Sigmoid colon (tissue), 7 donors: ENCODE measurements around the gene MCU. TPM values are rescaled to one million over a fixed set of nuclear protein-coding genes. Genes with fewer than 3 reads are reported as not detected.

Experiments
- DNase-seq: peaks from one replicate; pipeline ENCODE4 v3.0.0-alpha.2; 2019
- H3K27ac ChIP-seq, 4 donors: fragments of 200-600 bp; sonication (generic); one replicate each; pipeline ENCODE4 v1.5.1; 2016 to 2019; ENCODE audit warnings: mild to moderate bottlenecking in 1 of 4
- H3K27me3 ChIP-seq, 3 donors: fragments of 200-600 bp; sonication (generic); one replicate each; pipeline ENCODE4 v1.5.1; 2019; ENCODE audit warnings: mild to moderate bottlenecking in 1 of 3
- H3K36me3 ChIP-seq, 4 donors: fragments of 200-600 bp; sonication (generic); one replicate each; pipeline ENCODE4 v1.5.1; 2016 to 2019
- H3K4me1 ChIP-seq, 4 donors: fragments of 200-600 bp; sonication (generic); one replicate each; pipeline ENCODE4 v1.5.1; 2017 to 2019
- H3K4me3 ChIP-seq, 4 donors: fragments of 200-600 bp; sonication (generic); one replicate each; pipeline ENCODE4 v1.5.1; 2017 to 2019; ENCODE audit warnings: mild to moderate bottlenecking in 2 of 4, moderate library complexity in 1 of 4
- H3K9me3 ChIP-seq, 4 donors: fragments of 200-600 bp in 3 of 4; sonication (generic) in 3 of 4; one replicate each; pipeline versions ENCODE4 v1.5.1 to v1.6.1; 2013 to 2019
- EP300 ChIP-seq, 4 donors: sonication (generic); formaldehyde crosslinking; IDR thresholded peaks; one replicate each; pipeline ENCODE4 v1.6.1; 2017; ENCODE audit warnings: antibody characterized with exemption in 4 of 4
- POLR2A ChIP-seq, 2 donors: fragments of 450-650 bp; IDR thresholded peaks; one replicate each; pipeline ENCODE4 v1.6.1; 2016; ENCODE audit warnings: antibody characterized with exemption in 2 of 2, mild to moderate bottlenecking in 2 of 2, moderate library complexity in 2 of 2
- POLR2AphosphoS5 ChIP-seq, 4 donors: sonication (generic); formaldehyde crosslinking; IDR thresholded peaks; one replicate each; pipeline ENCODE4 v1.6.1; 2017; ENCODE audit warnings: antibody characterized with exemption in 4 of 4
- WGBS, 2 donors: extraction: QIAGEN DNeasy Blood & Tissue Kit; methylation state at CpG; one replicate each; pipeline ENCODE4 v1.1.7; 2013; 5-methylcytosine and 5-hydroxymethylcytosine counted together
- intact Hi-C: fragments of 100-400 bp; cut with DNase I; formaldehyde crosslinking; loops from one replicate; pipeline ENCODE4 v1.15.1; 2023
- polyA plus RNA-seq, 3 donors: library from polyadenylated mRNA; stranded (reverse); fragments of 200-250 nt; gene quantifications; one replicate each; pipeline ENCODE4 v1.2.3, GENCODE V29; 2013
- total RNA-seq, 4 donors: library from RNA; depleted of rRNA; stranded (reverse); fragments of >200 nt; gene quantifications; one replicate each; pipeline ENCODE4 v1.1.0, GENCODE V29; 2016
- TF ChIP-seq, protein P1 (sequence below), 4 experiments: fragments of 450-650 bp in 3 of 4; fragments of 200-600 bp in 1 of 4; IDR thresholded peaks; one replicate each; pipeline ENCODE4 v1.5.1; 2016 to 2019; ENCODE audit warnings: antibody characterized with exemption in 4 of 4, mild to moderate bottlenecking in 3 of 4, moderate library complexity in 2 of 4
- donor health status: healthy with polysubstance abuse.
- donor health status: Bipolar disorder and iron deficiency.
- donor health status: healthy.

The MCU gene
- total and polyA plus RNA-seq, 7 donors, result 14.7 to 75.6 (median 19.4) TPM

DNA sequence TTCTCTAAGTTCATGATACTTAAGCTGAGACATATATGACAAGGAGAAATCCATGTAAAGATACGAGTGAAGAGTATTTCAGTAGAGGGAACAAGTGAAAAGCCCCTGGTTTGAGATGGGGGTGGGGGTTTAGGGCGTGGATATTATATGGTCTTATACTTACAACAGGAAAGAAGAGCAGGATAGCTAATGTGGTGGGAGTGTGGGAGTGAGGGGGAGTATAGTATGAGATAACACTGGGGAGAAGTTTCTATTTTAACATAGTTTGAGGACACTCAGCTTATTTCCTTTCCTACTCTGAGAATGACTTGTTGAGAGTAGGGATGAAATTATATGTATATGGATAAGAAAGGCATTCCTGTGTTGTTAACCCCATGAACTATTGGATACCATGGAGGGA lies 36.5 kb downstream of the MCU start:
- Histone ChIP-seq H3K4me3 (no peak overlapping the region), H3K27me3 (no peaks in the 10 kb centered on the region), H3K4me1 (no peaks in the 10 kb centered on the region), H3K9me3 (no peaks in the 10 kb centered on the region), H3K27ac (no peak overlapping the region), H3K36me3 (no peaks in the 10 kb centered on the region)
- TF ChIP-seq, protein P1, sequence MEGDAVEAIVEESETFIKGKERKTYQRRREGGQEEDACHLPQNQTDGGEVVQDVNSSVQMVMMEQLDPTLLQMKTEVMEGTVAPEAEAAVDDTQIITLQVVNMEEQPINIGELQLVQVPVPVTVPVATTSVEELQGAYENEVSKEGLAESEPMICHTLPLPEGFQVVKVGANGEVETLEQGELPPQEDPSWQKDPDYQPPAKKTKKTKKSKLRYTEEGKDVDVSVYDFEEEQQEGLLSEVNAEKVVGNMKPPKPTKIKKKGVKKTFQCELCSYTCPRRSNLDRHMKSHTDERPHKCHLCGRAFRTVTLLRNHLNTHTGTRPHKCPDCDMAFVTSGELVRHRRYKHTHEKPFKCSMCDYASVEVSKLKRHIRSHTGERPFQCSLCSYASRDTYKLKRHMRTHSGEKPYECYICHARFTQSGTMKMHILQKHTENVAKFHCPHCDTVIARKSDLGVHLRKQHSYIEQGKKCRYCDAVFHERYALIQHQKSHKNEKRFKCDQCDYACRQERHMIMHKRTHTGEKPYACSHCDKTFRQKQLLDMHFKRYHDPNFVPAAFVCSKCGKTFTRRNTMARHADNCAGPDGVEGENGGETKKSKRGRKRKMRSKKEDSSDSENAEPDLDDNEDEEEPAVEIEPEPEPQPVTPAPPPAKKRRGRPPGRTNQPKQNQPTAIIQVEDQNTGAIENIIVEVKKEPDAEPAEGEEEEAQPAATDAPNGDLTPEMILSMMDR (IDR thresholded peaks at IDR 0.05), result no peak
- TF ChIP-seq POLR2AphosphoS5 (IDR thresholded peaks at IDR 0.05), result no peak
- TF ChIP-seq POLR2A (IDR thresholded peaks at IDR 0.05), result no peak
- no peak for TF ChIP-seq EP300 (IDR thresholded peaks at IDR 0.05)
- 72 to 87% methylated on average over 2 of the region's 2 CpGs for WGBS, 2 donors
- intact Hi-C loops, result no loop called here
- no peak for DNase-seq

DNA sequence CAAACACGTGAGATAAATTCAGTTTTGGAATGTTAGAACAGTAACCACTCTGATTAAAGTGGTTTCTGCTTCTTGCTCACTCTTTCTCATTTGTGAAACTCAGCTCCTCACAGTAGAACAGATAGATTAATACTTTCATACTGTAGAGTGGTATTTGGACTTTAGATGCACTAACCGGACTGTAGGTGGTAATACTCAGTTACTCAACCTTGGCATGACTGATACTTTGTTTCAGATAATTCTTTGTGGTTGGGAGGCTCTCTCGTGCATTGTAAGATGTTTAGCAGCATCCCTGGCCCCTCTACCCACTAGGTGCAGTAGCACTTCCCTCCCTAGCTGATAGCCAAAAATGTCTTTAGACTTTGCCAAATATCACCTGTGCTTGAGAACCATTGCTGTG lies 37.6 kb downstream of the MCU start:
- TF ChIP-seq EP300 (IDR thresholded peaks at IDR 0.05), result no peak
- TF ChIP-seq POLR2A (IDR thresholded peaks at IDR 0.05), result no peak
- no peaks in the 10 kb centered on the region for H3K4me1 ChIP-seq
- H3K36me3 ChIP-seq, result no peaks in the 10 kb centered on the region
- no peak overlapping the region for H3K4me3 ChIP-seq
- no peaks in the 10 kb centered on the region for H3K9me3 ChIP-seq
- 73 to 76% methylated on average over 3 of the region's 3 CpGs for WGBS, 2 donors
- H3K27me3 ChIP-seq, result no peaks in the 10 kb centered on the region
- DNase-seq, result no peak
- intact Hi-C loops, result no loop called here
- H3K27ac ChIP-seq, result no peak overlapping the region

DNA sequence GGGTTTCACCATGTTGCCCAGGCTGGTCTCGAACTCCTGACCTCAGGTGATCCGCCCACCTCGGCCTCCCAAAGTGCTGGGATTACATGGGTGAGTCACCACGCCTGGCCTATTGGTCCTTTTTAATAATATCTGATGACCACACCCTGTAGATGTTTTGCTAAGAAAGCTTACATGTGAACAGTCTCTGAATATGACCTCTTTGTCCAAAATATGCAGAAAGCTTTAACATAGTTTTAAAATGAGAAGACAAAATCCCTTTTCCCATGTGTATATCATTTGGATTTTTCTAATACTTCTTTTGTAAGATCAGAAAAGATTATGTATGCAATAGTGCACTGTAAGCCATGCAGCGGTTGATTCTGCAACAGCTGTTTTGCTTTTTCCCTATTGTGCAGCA lies 38.5 kb downstream of the MCU start:
- H3K9me3 ChIP-seq, result no peaks in the 10 kb centered on the region
- intact Hi-C loops, result no loop called here
- no peaks in the 10 kb centered on the region for H3K27me3 ChIP-seq
- no peaks in the 10 kb centered on the region for H3K36me3 ChIP-seq
- peaks cover 0 to 4% (median 2%) of the 10 kb centered on the region in 4 donors for H3K4me1 ChIP-seq
- no peak for DNase-seq
- H3K4me3 ChIP-seq, result no peak overlapping the region
- TF ChIP-seq POLR2AphosphoS5 (IDR thresholded peaks at IDR 0.05), result no peak
- TF ChIP-seq EP300 (IDR thresholded peaks at IDR 0.05), result no peak
- TF ChIP-seq, protein P1 (IDR thresholded peaks at IDR 0.05), result no peak
- no peak for TF ChIP-seq POLR2A (IDR thresholded peaks at IDR 0.05)
- H3K27ac ChIP-seq, result no peak overlapping the region
- WGBS, 2 donors, result 87 to 90% methylated on average over 5 of the region's 5 CpGs

DNA sequence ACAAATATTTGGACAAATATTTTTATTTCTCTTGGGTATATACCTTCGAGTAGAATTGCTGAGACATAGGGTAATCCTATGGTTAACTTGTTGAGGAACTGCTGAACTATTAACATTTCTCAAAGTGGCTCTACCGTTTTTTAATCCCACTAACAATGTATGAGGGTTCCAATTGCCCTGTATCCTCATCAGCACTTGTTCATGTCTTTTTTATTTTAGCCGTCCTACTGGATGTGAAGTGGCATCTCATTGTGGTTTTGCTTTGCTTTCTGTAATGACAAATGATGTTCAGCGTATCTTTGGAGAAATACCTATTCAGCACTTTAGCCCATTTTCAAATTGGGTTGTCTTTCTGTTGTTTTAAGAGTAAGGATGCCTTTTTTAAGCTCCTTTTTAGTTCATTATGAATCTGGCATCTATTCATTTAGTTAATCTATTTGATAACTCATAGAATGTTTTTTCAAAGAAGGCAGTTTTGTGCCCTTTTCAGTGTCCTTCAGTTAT lies 40.0 kb downstream of the MCU start:
- Histone ChIP-seq H3K27me3 (no peaks in the 10 kb centered on the region), H3K4me3 (no peak overlapping the region), H3K36me3 (no peaks in the 10 kb centered on the region), H3K27ac (no peak overlapping the region), H3K4me1 (peaks cover 0 to 19% (median 17%) of the 10 kb centered on the region in 4 donors), H3K9me3 (no peaks in the 10 kb centered on the region)
- no peak for DNase-seq
- 70 to 75% methylated on average over 4 of the region's 4 CpGs for WGBS, 2 donors
- TF ChIP-seq EP300 (IDR thresholded peaks at IDR 0.05) (no peak), POLR2A (IDR thresholded peaks at IDR 0.05) (no peak), POLR2AphosphoS5 (IDR thresholded peaks at IDR 0.05) (no peak)
- TF ChIP-seq, protein P1 (IDR thresholded peaks at IDR 0.05), result no peak
- intact Hi-C loops, result no loop called here

DNA sequence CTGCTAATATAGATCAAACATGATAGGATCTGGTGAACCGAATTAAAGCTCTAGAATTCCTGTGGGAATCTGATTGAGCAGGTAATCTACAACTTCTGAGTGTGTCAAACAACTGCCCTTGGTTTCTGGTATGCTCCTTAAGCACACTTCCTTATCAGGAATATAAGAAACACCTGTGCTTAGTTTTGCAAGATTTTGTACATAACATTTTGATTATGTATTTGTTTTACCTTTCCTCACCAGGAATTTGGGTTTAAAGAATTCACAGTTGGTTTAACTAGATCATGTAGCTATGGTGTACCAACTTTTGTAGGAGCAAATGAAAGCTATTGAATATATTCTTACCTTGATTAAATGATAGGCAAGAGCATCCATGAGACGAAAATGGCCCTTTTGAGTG lies 40.6 kb downstream of the MCU start:
- Histone ChIP-seq H3K4me3 (no peak overlapping the region), H3K36me3 (no peaks in the 10 kb centered on the region), H3K9me3 (no peaks in the 10 kb centered on the region), H3K27me3 (no peaks in the 10 kb centered on the region), H3K27ac (no peak overlapping the region), H3K4me1 (peaks cover 0 to 25% (median 19%) of the 10 kb centered on the region in 4 donors)
- DNase-seq, result no peak
- TF ChIP-seq EP300 (IDR thresholded peaks at IDR 0.05) (no peak), POLR2AphosphoS5 (IDR thresholded peaks at IDR 0.05) (no peak), POLR2A (IDR thresholded peaks at IDR 0.05) (no peak)
- TF ChIP-seq, protein P1 (IDR thresholded peaks at IDR 0.05), result no peak
- intact Hi-C loops, result no loop called here
- whole genome bisulfite sequencing, 2 donors, result 60 to 83% methylated on average over 2 of the region's 2 CpGs
